Loucy (cell line): ENCODE data around the gene LPP.

Source experiments
- CTCF ChIP-seq: fragments of 200-600 bp; sonication (generic); conservative IDR thresholded peaks from 2 replicates; pipeline ENCODE4 v1.5.1; 2014; ENCODE audit warnings: mild to moderate bottlenecking, antibody characterized with exemption, low read length
- EZH2phosphoT487 ChIP-seq: fragments of 200-600 bp; IDR thresholded peaks from 2 replicates; pipeline ENCODE4 v1.6.1; 2018; ENCODE audit warnings: antibody characterized with exemption, mild to moderate bottlenecking, moderate library complexity, borderline replicate concordance

DNA sequence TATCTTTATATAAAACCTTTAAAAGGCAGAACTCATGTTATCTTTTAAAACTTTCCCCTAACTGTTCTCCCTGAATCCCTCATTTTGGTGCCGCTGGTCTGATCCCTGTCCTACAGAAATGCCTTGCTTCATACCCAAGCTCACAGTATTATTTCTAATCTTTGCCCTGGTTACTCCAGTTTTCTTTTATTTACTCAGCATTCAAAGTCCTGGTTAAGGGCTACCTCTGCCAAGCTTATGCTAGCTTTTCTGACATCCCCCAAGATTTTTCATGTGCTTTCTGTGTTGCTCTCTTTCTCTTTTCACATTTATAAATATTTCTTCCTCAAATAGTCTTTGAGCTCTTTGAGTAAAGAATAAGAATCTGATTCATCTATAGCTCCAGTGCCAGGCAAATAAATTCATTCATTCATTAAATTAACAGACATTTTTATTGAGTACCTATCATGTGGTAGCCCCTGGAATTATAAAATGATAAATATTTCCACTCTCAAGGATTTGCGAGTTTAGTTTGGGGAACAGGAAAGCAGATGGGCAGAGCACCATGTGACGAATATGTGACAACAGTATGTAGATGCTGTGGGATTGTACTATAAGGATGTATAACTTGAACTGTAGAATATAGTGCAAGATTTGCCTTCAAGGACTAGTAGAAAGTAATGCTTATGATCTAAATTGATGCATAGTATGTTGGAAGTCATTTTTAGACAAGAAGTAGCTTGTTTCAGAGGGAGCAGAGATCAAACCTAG, 247.5 kb downstream of the LPP start:
- TF ChIP-seq CTCF (no peak), EZH2phosphoT487 (no peak)
